Muscle layer of duodenum (tissue), 2 donors: ENCODE results near the gene EFNA5.
"Not testable (repeated sequence)": the region's sequence is repeated elsewhere in the genome, so short reads cannot be mapped to it uniquely, and the experiment has no call there.

Experiments used
- H3K27ac ChIP-seq: one replicate; pipeline ENCODE4 v1.7.0; 2013; ENCODE audit warnings: mild to moderate bottlenecking, low read length
- H3K27me3 ChIP-seq: one replicate; pipeline ENCODE4 v1.7.0; 2013; ENCODE audit warnings: low read depth, mild to moderate bottlenecking, control low read depth, low read length
- H3K36me3 ChIP-seq, 2 donors: one replicate each; pipeline ENCODE4 v1.7.0; 2013; ENCODE audit warnings: low read length in 2 of 2, control low read depth in 1 of 2, mild to moderate bottlenecking in 1 of 2; ENCODE audit not compliant: insufficient read depth in 2 of 2, control insufficient read depth in 1 of 2
- H3K4me1 ChIP-seq, 2 donors: one replicate each; pipeline ENCODE4 v1.7.0; 2013; ENCODE audit warnings: low read length in 2 of 2, mild to moderate bottlenecking in 2 of 2, control low read depth in 1 of 2, moderate library complexity in 1 of 2; ENCODE audit not compliant: insufficient read depth in 2 of 2, control insufficient read depth in 1 of 2
- H3K4me3 ChIP-seq, 2 donors: one replicate each; pipeline ENCODE4 v1.7.0; 2013; ENCODE audit warnings: low read length in 2 of 2, low read depth in 1 of 2, mild to moderate bottlenecking in 1 of 2
- H3K9me3 ChIP-seq, 2 donors: one replicate each; pipeline ENCODE4 v1.7.0; 2013; ENCODE audit warnings: low read length in 2 of 2, control low read depth in 1 of 2, mild to moderate bottlenecking in 1 of 2; ENCODE audit not compliant: control insufficient read depth in 1 of 2
- donor health status: healthy.

Gene EFNA5

GRCh38 chr5:107463731-107464130 lies 207.0 kb downstream of the EFNA5 start:
- no peaks in the 10 kb centered on the region for H3K9me3 ChIP-seq
- H3K4me3 ChIP-seq = no peak overlapping the region

GRCh38 chr5:107461770-107462169 lies 209.0 kb downstream of the EFNA5 start:
- H3K9me3 ChIP-seq = no peaks in the 10 kb centered on the region
- no peaks in the 10 kb centered on the region for H3K27me3 ChIP-seq
- no peak overlapping the region for H3K4me3 ChIP-seq
- H3K36me3 ChIP-seq = no peaks in the 10 kb centered on the region
- H3K4me1 ChIP-seq = no peaks in the 10 kb centered on the region
- H3K27ac ChIP-seq = no peak overlapping the region

More at GRCh38 chr5:107463731-107464130, 207.0 kb downstream of the EFNA5 start:
- no peaks in the 10 kb centered on the region for H3K36me3 ChIP-seq
- H3K4me1 ChIP-seq = no peaks in the 10 kb centered on the region
- no peaks in the 10 kb centered on the region for H3K27me3 ChIP-seq
- no peak overlapping the region for H3K27ac ChIP-seq

DNA sequence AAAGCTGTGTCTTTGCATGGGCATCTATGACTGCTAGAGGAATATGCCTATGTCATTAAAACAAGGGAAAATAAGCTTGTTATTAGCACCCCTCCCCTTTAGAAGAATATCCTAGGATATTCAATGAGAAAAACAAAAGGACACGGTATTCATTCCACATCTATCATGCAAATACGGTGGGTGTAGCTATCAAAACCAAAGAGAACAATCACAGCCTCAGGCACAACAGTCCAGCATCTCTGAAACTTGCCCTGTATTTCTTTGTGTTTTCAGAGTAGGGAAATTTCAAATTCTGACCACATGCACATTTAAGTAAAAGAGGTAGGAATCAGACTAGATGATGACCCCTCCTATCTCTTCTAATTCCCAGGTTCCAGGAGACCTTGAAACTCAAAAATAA lies 209.9 kb downstream of the EFNA5 start:
- Histone ChIP-seq H3K27me3 (no peaks in the 10 kb centered on the region), H3K4me3 (no peak overlapping the region), H3K36me3 (no peaks in the 10 kb centered on the region), H3K4me1 (peaks cover 0 to 9% of the 10 kb centered on the region in 2 donors), H3K9me3 (no peaks in the 10 kb centered on the region), H3K27ac (no peak overlapping the region)

- Histone ChIP-seq H3K27ac (no peak overlapping the region), H3K27me3 (no peaks in the 10 kb centered on the region), H3K4me3 (no peak overlapping the region), H3K9me3 (no peaks in the 10 kb centered on the region), H3K4me1 (peaks cover 0 to 11% of the 10 kb centered on the region in 2 donors), H3K36me3 (no peaks in the 10 kb centered on the region)
These were observed 211.1 kb downstream of the EFNA5 start for GRCh38 chr5:107459605-107460004.

GRCh38 chr5:107458322-107458721 lies 212.4 kb downstream of the EFNA5 start:
- Histone ChIP-seq H3K27ac (no peak overlapping the region), H3K4me3 (no peak overlapping the region), H3K4me1 (peaks cover 0 to 11% of the 10 kb centered on the region in 2 donors)

DNA sequence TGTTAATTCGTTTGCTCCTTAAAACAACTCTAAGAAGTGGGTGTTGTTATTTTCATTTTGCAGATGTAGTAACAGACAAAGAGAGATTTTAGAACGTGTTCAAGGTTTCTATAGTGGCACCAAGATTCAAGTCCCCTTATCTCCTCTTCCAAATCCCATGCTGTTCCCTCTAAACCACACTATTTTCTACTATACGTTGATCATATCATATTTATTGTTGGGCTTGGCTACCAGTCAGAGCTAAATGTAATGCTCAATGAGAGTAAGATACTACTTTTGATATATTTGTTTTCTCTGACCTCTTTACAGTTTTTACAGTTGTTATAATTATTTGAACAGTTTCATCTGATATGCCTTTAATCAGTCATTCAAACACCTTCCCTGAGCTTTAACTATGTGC lies 212.9 kb downstream of the EFNA5 start:
- H3K4me3 ChIP-seq = no peak overlapping the region
- H3K27ac ChIP-seq = no peak overlapping the region
- H3K27me3 ChIP-seq = no peaks in the 10 kb centered on the region
- H3K9me3 ChIP-seq = no peaks in the 10 kb centered on the region
- no peaks in the 10 kb centered on the region for H3K36me3 ChIP-seq
- H3K4me1 ChIP-seq = peaks cover 0 to 11% of the 10 kb centered on the region in 2 donors

More at GRCh38 chr5:107458322-107458721, 212.4 kb downstream of the EFNA5 start:
- Histone ChIP-seq H3K27me3 (no peaks in the 10 kb centered on the region), H3K36me3 (no peaks in the 10 kb centered on the region), H3K9me3 (no peaks in the 10 kb centered on the region)

DNA sequence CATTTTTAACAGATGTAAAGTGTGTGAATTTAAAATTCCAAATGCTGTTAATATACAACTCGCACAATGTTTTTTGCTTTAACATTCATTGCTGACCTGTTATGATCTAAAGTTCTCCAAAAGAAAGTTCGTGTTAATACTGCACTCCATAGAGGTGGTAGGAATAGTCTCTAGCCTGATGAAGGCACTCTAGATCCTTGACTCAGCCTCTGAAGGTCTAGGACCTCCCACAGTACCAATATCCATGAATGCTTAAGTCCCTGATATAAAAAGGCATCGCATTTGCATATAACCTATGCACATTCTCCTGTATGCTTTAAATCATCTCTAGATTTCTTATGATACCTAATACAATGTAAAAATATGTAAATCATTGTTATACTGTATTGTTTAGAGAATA lies 213.6 kb downstream of the EFNA5 start:
- Histone ChIP-seq H3K4me3 (no peak overlapping the region), H3K36me3 (no peaks in the 10 kb centered on the region), H3K4me1 (peaks cover 0 to 11% of the 10 kb centered on the region in 2 donors), H3K9me3 (no peaks in the 10 kb centered on the region), H3K27me3 (no peaks in the 10 kb centered on the region), H3K27ac (no peak overlapping the region)

DNA sequence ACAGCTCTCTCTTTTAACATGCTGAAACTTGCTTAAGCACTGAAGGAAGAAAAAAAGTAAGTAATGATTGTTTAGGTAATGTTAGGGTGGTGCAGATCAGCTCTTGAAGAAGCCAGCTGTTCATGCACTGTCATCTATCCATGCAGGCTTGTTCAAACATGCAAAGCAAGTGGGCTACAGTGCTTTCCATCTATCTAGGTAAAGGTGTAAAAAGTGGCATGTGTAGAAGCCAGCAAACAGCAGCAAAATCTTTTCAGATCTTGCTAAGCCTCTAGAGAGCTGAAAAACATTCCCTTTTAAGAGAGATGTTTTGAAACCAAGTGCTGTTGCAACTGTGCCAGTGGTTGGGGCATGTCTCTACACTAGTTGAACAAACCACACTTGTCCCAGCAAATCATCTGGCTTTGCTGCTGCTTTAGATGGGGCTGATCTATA lies 214.4 kb downstream of the EFNA5 start:
- Histone ChIP-seq H3K27me3 (no peaks in the 10 kb centered on the region), H3K36me3 (no peaks in the 10 kb centered on the region), H3K9me3 (no peaks in the 10 kb centered on the region), H3K4me1 (peaks cover 0 to 11% of the 10 kb centered on the region in 2 donors), H3K27ac (no peak overlapping the region), H3K4me3 (no peak overlapping the region)

GRCh38 chr5:107455111-107455544 lies 215.6 kb downstream of the EFNA5 start:
- H3K36me3 ChIP-seq = no peaks in the 10 kb centered on the region
- peaks cover 0 to 11% of the 10 kb centered on the region in 2 donors for H3K4me1 ChIP-seq
- no peaks in the 10 kb centered on the region for H3K9me3 ChIP-seq
- H3K27ac ChIP-seq = no peak overlapping the region
- H3K4me3 ChIP-seq = no peak overlapping the region
- H3K27me3 ChIP-seq = no peaks in the 10 kb centered on the region

DNA sequence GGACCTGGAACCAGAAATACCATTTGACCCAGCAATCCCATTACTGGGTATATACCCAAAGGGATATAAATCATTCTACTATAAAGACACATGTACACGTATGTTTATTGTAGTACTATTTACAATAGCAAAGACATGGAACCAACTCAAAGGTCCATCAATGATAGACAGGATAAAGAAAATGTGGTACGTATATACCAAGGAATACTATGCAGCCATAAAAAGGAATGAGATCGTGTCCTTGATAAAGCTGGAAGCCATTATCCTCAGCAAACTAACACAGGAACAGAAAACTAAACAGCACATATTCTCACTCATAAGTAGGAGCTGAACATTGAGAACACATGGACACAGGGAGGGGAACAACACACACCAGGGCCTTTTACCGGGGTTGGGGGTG lies 218.9 kb downstream of the EFNA5 start:
- not testable (repeated sequence) for H3K27ac ChIP-seq, H3K27me3 ChIP-seq, H3K36me3 ChIP-seq, H3K9me3 ChIP-seq, H3K4me3 ChIP-seq
- peaks cover 0 to 19% of the 10 kb centered on the region in 2 donors for H3K4me1 ChIP-seq

DNA sequence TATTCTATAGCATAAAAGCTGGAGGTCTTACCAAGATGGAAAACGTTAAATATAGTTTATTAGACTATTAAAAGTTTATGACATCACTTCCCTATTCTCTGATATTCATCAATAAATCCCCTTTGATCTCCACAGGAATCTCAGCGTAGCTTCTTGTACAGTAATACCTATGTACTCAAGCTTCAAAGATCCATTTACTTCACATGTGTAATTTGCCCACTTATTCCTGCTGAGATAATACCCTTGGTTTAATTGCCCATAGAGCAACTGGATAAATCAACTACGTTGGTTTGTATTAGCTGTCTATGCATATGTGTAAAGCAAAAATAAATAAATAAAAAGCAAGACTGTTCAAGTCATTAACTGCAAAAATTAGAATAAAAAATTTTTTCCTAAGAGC lies 219.7 kb downstream of the EFNA5 start:
- Histone ChIP-seq H3K4me3 (no peak overlapping the region), H3K36me3 (no peaks in the 10 kb centered on the region), H3K9me3 (no peaks in the 10 kb centered on the region), H3K4me1 (peaks cover 0 to 12% of the 10 kb centered on the region in 2 donors), H3K27ac (no peak overlapping the region), H3K27me3 (no peaks in the 10 kb centered on the region)

- peaks cover 0 to 8% of the 10 kb centered on the region in 2 donors for H3K4me1 ChIP-seq
- no peaks in the 10 kb centered on the region for H3K27me3 ChIP-seq
- H3K9me3 ChIP-seq = no peaks in the 10 kb centered on the region
- no peak overlapping the region for H3K27ac ChIP-seq
- no peak overlapping the region for H3K4me3 ChIP-seq
- H3K36me3 ChIP-seq = no peaks in the 10 kb centered on the region
These were observed 220.2 kb downstream of the EFNA5 start for GRCh38 chr5:107450531-107450930.
